IMR-90 (cell line): Measurements from ENCODE around the gene MS4A6E.

Experiments used
- CEBPB ChIP-seq: IDR thresholded peaks from 2 replicates; pipeline ENCODE4 v1.6.1; 2012; ENCODE audit warnings: low read depth, low read length, improper control_type of control experiment
- MAFK ChIP-seq: IDR thresholded peaks from 2 replicates; pipeline ENCODE4 v1.6.1; 2012; ENCODE audit warnings: low read depth, low read length, improper control_type of control experiment
- MAZ ChIP-seq: IDR thresholded peaks from 2 replicates; pipeline ENCODE4 v1.6.1; 2012; ENCODE audit warnings: low read depth, mild to moderate bottlenecking, low read length, improper control_type of control experiment, moderate library complexity, borderline replicate concordance
- MXI1 ChIP-seq: IDR thresholded peaks from 2 replicates; pipeline ENCODE4 v1.6.1; 2012; ENCODE audit warnings: low read depth, mild to moderate bottlenecking, low read length, moderate library complexity, borderline replicate concordance
- POLR2A ChIP-seq: IDR thresholded peaks from 2 replicates; pipeline ENCODE4 v1.6.1; 2012; ENCODE audit warnings: mild to moderate bottlenecking, low read depth, low read length
- RAD21 ChIP-seq: IDR thresholded peaks from 2 replicates; pipeline ENCODE4 v1.6.1; 2012; ENCODE audit warnings: low read length, improper control_type of control experiment
- RFX5 ChIP-seq: IDR thresholded peaks from 2 replicates; pipeline ENCODE4 v1.8.0; 2012; ENCODE audit warnings: low read depth, mild to moderate bottlenecking, low read length, moderate library complexity
- SMC3 ChIP-seq: fragments of 150-350 bp; IDR thresholded peaks from 2 replicates; pipeline ENCODE4 v1.6.1; 2016; ENCODE audit warnings: low read depth, mild to moderate bottlenecking, antibody characterized with exemption, low read length, moderate library complexity
- TF ChIP-seq, protein P1 (sequence below): fragments of 150-350 bp; IDR thresholded peaks from 2 replicates; pipeline ENCODE4 v1.6.1; 2017; ENCODE audit warnings: mild to moderate bottlenecking, antibody characterized with exemption, low read length, low read depth
- TF ChIP-seq, protein P2 (sequence below): conservative IDR thresholded peaks from 2 replicates; pipeline ENCODE4 v1.5.1; 2012; ENCODE audit warnings: mild to moderate bottlenecking, low read depth, low read length, improper control_type of control experiment

DNA sequence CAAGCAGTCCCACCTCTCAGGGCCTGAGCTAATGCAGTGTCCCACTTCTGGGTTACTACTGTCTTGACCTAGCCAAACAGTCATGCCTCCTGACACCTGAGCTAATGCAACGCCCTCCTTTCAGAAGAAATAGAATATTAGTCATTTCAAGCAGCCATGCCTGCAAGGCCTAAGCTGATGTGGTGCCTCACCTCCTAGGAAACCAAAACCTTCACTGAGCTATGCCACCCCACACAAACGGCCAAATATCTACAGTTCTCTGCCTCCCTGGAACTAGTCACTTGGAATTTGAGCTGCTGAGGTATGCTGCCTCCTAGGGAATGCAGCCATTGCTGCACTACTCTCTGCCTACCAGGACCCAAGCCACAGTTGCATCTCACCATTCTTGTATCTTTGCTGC is 8.3 kb upstream of the MS4A6E start:
- TF ChIP-seq, protein P1, sequence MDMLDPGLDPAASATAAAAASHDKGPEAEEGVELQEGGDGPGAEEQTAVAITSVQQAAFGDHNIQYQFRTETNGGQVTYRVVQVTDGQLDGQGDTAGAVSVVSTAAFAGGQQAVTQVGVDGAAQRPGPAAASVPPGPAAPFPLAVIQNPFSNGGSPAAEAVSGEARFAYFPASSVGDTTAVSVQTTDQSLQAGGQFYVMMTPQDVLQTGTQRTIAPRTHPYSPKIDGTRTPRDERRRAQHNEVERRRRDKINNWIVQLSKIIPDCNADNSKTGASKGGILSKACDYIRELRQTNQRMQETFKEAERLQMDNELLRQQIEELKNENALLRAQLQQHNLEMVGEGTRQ, result no peak
- TF ChIP-seq, protein P2, sequence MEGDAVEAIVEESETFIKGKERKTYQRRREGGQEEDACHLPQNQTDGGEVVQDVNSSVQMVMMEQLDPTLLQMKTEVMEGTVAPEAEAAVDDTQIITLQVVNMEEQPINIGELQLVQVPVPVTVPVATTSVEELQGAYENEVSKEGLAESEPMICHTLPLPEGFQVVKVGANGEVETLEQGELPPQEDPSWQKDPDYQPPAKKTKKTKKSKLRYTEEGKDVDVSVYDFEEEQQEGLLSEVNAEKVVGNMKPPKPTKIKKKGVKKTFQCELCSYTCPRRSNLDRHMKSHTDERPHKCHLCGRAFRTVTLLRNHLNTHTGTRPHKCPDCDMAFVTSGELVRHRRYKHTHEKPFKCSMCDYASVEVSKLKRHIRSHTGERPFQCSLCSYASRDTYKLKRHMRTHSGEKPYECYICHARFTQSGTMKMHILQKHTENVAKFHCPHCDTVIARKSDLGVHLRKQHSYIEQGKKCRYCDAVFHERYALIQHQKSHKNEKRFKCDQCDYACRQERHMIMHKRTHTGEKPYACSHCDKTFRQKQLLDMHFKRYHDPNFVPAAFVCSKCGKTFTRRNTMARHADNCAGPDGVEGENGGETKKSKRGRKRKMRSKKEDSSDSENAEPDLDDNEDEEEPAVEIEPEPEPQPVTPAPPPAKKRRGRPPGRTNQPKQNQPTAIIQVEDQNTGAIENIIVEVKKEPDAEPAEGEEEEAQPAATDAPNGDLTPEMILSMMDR, result no peak
- TF ChIP-seq RAD21 (no peak), MAFK (no peak), SMC3 (no peak), POLR2A (no peak), RFX5 (no peak), MXI1 (no peak), CEBPB (no peak), MAZ (no peak)
